SU-DHL-6 (cell line): ENCODE results near the gene GID4.

Experiments used
- CTCF ChIP-seq: fragments of 200-600 bp; sonication (generic); IDR thresholded peaks from one replicate; pipeline ENCODE4 v1.5.1; 2017; ENCODE audit warnings: antibody characterized with exemption, mild to moderate bottlenecking, low read length, moderate library complexity; ENCODE audit not compliant: insufficient read depth, poor library complexity, severe bottlenecking
- EZH2phosphoT487 ChIP-seq: fragments of 200-600 bp; sonication (generic), shearing (Covaris generic); conservative IDR thresholded peaks from 2 replicates; pipeline ENCODE4 v1.6.1; 2018; ENCODE audit warnings: mild to moderate bottlenecking, antibody characterized with exemption, low read length, moderate library complexity, mixed read lengths

GRCh38 chr17:18017958-18018357 is 21.2 kb upstream of the GID4 start:
- no peak for TF ChIP-seq CTCF
- no peak for TF ChIP-seq EZH2phosphoT487
